Left forelimb (tissue), 1 donor: ENCODE measurements around the gene CPT1A.

Experiments
- DNase-seq: peaks from one replicate; pipeline ENCODE4 v3.0.0-alpha.2; 2018; ENCODE audit warnings: low spot score

Gene CPT1A

GRCh38 chr11:68709062-68709461, 132.7 kb downstream of the CPT1A start:
- no peak for DNase-seq

GRCh38 chr11:68707527-68707926, 134.2 kb downstream of the CPT1A start:
- DNase-seq = no peak

GRCh38 chr11:68704887-68705286, 136.8 kb downstream of the CPT1A start:
- no peak for DNase-seq
